ENCODE data around the gene SLC7A8.

Gene SLC7A8

DNA sequence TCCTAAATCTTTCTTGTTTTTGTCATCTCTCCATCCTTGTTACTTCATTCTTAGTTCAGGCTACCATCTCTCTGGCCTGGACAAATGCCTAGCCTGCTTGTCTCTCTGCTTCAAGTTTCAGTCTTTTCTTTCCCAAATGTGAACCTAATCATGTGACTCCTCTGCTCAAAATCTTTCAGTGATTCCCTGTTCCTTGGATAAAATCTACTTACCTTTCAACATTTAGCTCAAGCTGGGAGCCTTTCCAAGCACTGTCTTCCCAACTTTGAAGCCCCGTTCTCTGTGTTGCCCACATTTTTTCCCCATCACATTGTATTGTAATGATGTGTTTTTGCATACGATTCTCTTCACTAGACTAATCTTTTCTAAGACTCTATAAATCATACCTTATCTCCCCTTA lies 24.7 kb downstream of the SLC7A8 start:
- no peak for DNase-seq (ENCODE audit: low read depth in 3 of 3)

DNA sequence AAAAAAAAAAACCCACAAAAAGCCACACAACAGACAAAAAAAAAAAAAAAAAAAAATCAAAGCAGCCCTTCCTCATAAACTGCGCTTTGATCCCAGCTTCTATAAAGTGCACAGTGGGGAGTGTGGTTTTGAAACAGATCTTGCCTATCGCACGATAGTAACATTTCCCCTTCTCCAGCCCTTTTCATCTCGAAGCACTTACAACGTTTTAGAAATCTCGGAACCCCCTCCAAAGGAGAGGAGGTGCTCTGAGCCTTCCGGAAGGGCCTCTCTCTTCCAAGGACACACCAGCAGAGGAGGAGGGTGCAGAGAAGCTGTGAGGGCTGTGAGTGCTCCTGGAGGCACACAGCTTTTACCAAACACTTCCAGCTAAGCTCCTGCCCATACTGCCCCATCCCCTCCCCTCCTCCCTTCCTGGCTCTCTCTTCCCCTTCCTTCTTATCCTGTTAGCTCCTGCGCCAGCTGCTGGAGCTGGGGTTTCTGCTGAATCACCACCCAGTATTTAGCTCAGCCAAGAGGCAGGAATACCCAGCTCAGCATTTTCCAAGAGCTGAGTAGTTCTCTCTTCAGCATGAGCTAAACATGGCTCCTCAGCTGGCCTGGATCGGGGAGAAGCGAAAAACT lies 28.4 kb downstream of the SLC7A8 start:
- DNase-seq (ENCODE audit: low read depth in 3 of 3): no peak

DNA sequence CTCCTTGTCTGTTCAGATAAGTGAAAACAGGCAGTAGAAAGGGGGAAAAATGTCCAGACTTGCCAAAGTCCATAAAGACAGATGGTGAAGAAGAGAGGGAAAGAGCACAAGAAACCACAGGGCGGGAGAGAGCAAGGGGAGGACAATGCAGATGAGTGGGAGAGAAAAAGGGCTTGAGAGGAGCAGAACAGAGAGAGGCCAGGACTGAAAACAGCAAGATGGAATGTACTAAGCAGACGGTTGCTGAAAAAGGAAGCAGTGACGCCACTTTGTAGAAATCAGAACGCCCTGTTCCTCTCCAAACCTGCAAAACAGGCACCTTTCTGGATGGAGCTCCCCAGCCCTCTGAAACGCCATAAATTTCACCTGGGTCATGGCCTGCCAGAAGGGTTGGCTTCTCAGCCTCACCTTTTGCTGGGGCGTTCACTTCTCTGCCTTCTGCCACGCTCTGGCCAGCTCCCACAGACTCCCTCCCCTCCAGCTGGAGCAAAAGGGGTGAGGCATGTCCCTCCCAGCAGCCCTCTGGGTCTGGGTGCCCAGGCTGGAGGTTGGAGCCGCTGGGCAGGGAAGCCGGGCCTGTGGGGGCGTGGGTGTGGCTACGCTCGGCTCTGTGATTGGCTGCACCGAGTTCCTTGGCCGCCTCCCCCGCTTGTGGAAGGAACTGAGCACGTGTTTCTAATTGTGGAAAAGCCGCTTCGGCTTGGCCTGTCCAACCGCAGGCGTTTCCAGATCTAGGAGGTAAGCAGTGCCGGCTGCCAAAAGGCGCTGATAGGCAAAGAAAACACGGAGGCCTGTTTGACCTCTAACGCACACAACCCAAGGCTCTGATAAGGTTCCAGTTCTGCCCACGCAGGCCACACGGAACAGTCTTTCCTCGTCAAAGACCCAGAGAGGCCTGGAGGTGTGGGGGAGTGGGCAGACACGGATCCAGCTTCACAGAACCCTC lies 29.3 kb downstream of the SLC7A8 start:
- DNase-seq (ENCODE audit: low read depth in 3 of 3): peak in 1 of 3 donors; percentile 1

DNA sequence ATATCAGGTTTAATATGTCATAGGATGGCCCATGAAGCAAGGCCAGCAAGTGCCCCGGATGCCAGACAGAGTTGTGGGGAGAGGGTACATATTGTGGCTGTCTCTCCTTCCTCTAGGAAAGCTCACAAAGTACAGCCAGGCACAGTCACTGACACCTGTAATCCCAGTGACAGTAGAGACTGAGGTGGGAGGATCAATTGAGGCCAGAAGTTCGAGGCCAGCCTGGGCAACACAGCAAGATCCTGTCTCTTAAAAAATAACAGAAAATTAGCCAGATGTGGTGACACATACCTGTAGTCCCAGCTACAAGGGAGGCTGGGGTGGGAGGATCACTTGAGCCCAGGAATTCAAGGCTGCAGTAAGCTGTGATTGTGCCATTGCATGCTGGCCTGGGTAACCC lies 32.1 kb downstream of the SLC7A8 start:
- DNase-seq (ENCODE audit: low read depth in 3 of 3): no peak

DNA sequence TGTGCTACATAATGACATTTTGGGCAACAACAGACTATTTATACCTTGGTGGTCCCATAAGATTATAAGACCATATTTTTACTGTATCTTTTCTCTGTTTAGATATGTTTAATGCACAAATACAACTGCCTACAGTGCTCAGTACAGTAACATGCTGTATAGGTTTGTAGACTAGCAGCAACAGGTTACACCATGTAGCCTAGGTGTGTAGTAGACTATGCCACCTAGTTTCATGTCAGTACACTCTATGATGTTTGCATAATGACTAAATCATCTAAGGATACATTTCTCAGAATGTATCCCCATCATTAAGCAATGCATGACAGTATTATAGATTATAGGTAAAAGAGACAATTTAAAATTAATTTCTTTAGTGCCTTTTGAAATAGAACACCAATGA lies 33.7 kb downstream of the SLC7A8 start:
- no peak for DNase-seq (ENCODE audit: low read depth in 3 of 3)

DNA sequence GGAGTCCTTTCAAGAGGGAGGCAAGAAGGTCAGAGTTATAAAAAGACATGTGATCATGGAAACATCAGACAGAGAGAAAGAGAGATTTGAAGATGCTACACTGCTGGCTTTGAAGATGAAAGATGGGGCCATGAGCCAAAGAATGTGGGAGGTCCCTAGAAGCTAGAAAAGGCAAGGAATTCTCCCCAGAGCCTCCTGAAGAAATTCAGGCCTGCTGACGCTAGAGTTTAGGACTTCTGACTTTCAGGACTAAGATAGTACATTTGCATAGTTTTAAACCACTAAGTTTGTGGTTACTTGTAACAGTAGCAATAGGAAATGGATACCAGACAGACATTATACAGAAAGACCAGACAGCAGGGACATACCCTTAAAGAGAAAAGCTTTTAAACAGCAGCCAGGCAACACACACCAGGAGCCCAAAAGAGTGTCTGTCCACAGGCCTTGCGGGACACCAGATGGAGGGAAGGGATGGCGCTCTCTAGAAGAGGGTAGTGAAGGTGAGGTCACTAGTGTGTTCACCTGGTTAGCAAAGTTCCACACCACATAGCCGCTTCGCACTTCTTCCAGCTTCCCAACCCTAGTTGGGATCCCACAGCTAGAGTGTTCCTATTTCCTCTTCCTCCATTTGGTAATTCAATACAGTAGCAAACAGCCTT lies 34.7 kb downstream of the SLC7A8 start:
- no peak for DNase-seq (ENCODE audit: low read depth in 3 of 3)

DNA sequence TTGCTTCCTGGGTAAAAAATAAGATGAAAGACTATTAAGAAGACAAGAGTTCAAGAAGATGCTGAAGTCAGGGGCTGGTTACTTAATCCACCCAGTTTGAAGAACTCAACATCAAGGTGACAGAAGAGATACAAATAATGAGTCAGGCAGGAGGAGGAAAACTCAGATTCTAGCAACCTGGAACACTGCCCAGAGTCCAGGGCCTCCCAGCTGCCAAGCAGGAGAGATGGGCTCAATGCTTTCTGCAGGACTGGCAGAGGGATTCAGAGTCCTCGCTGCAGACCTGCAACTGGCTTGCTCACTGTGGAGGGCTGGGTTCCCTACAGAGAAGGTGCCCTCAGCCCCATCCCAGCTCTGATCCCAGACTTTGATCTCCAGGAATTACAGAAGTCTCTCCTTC lies 35.8 kb downstream of the SLC7A8 start:
- no peak for DNase-seq (ENCODE audit: low read depth in 3 of 3)

DNA sequence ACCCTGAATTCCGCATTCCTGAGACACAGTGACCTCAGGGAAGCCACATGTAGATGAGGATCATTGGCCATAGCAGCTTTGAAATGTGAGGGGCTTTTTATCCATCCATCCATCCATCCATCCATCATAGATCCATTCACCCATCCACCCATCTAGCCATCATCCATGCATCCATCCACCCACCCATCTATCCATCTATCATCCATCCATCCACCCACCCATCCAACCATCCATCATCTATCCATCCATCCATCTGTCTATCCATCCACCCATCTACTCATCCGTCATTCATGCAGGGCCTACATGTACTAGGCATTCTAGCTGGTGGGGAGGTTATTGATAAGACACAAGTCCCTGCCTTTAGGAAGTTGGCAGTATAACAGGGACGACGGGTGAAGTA lies 36.5 kb downstream of the SLC7A8 start:
- no peak for DNase-seq (ENCODE audit: low read depth in 3 of 3)

DNA sequence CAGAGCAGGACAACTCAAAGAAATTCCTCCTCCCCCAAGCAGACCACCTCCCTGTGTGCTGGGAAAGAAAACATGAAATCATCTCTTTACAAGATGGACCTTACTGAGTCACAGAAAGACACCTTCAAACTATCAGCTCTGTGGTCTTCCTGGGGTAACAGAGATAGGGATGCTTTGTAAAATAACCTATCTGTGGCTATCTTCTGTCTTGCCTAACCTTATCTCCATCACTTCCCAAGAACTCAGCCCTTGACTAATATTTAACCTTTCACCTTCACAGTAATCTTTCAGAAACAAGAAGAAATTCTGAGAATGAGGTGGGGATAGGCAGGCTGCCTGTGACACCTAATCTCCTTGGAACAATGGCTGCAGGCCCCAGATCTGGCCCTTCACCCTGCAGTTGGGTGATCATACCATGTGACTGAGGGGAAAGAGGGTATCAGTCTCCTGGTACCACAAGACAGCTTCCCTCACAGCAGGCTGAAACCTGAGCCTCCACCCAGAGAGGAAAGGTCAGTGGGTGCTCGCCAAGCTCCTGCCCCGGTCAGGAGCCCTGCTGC lies 37.0 kb downstream of the SLC7A8 start:
- DNase-seq (ENCODE audit: low read depth in 3 of 3): no peak

DNA sequence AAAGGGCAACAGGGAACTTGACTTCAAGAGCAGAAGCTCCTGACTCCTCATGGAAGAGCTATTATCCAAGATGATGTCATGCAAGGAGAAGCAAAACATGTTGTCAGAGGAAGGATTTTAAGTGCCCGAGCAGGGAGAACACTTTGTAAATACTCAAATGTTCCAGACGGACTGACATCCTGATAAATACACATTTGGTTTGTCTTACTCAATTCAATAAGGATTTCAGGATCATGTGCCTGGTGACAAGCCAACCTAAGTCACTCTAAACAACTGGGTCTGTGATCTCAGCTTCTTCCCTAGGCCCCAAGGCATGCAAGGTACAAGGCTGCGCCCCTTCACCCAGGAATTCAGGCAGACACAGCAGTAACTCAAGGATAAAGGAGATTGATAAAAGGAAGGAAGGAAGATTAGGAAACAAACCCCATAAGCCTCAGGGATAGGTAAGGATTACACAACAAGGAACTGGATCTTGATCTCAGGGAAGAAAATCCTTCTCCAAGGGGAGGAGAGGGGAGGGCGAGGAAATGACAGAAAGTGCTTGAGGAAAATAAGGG lies 37.6 kb downstream of the SLC7A8 start:
- no peak for DNase-seq (ENCODE audit: low read depth in 3 of 3)

DNA sequence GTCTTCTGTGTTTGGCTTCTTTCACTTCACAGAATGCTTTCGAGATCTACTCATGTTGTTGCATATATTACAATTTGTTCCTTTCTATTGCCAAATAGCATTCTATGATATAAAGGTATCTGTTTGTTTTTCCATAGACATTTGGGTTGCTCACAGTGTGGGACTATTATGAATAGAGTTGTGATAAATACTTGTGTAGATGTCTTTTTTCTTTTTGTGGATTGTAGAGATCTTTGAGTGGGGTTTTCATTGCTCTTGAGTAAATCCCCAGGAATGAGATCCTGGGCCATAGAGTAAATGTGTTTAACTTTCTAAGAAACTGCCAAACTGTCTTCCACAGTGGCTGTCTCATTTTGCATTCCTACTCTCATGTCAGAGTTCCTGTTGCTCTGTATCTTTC lies 39.5 kb downstream of the SLC7A8 start:
- no peak for DNase-seq (ENCODE audit: low read depth in 3 of 3)

DNA sequence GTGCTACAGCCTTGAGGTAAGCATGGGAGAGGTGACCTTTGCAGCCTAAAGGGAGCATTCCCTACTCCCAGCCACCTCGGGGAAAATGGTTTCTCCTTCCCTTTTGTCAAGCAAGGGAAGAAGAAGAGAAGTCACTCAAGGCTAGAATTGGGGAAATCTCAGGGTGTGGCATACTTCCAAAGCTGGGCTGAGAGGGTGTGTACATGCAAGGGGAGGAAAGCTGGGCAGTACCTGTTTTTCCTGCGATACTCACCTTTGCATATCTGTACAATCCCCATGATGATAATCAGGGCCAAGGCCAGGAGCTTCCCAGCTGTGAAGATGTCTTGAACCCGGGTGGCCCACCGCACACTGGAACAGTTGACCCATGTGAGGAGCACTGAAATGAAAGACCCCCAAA lies 40.6 kb downstream of the SLC7A8 start:
- DNase-seq (ENCODE audit: low read depth in 3 of 3): no peak

DNA sequence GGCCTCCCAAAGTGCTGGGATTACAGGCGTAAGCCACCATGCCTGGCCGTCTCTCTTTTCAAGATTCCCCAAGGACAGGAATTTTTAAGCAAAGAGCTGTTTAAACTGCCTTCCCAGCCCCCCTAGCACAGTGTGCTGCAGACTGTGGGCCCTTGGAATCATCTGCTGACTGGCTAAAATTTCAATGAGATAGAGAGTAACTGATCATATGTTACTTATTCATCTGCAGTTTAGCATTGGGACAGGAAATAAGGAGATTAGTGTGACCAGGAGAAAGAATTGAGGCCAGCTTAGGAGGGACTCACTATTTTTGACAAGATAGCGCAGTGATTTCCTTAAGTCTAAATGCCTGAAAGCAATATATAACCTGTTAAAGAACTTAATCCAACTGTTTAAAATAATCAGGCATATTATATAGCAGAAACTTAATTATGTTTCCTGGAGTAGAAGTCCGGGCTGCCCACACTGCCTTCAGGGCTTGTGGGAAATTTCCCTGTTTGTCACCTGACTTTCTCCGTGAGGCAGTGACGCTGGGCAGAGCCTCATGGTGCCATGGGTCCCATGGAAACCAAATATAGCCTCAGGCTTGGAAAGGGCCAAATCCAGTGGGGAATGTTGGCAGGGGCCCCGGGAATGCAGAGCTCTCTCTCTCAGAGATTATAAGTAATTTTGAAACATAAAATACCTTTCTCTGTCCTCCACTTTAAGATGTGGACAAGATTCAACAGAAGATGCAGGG lies 41.6 kb downstream of the SLC7A8 start:
- DNase-seq (ENCODE audit: low read depth in 3 of 3): no peak

DNA sequence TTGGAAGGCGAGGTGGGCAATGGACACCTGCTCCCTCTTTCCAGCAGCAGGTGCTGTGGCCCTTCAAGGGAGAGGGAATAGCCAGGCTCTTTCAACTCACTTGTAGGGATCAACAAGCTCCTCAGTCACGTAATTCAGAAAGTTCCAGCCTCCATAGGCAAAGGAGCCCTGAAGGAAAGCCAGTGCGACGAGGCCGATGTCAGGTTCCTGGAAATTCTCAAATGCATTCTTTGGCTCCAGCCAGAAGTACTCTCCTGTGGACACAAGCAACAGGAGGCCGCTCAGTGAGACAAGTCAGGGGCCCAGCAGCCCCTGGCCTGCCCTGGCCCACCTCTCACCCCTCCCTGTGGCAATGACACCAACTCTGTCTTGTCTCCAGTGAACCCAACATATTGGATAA lies 43.1 kb downstream of the SLC7A8 start:
- DNase-seq (ENCODE audit: low read depth in 3 of 3): no peak

DNA sequence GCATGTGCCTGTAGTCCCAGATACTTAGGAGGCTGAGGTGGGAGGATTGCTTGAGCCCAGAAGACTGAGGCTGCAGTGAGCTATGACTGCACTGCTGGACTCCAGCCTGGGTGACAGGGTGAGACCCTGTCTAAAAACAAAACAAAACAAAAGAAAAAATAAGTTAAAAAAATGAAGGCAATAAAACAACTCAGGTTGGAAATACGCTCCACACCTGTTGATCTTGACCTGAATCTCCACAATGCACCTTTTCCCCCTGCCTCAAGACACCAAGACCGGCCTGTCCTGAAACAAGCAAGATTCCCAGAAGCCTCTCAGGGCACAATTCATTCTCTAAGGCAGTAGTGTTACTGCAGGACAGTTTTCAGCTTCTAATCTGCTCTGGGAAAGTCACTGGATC lies 43.6 kb downstream of the SLC7A8 start:
- DNase-seq (ENCODE audit: low read depth in 3 of 3): no peak

DNA sequence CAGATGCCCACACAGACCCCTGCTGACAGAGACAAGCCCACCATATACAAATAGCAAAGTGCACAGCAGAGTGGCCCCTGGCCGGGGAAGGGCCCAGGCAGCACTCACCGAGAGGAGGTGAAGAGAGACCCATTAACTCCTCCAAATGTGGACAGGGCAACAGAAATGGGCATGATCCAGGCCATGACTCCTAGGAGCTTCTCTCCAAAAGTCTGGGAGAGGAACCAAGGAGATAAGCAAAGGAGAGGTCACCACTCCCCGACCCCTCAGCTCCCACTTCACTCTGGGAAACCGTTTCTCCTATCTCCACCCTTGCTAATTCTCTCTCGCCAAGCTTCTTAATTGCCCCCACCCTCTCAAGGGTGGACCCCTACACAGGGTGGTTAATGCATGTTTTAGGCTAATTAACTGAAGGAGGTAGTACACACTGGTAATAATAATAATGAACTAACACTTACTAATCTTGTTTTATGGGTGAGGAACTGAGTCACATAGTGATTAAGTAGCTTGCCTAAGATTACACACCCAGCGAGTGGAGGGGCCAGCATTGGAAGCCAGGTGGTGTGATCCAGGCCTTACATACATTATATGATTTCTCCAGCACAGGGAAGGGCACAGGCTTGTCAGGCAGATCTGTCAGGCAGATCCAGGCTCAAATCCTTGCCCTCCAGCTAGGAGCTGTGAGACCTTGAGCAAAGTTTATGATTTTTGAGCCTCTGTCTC lies 45.5 kb downstream of the SLC7A8 start:
- DNase-seq (ENCODE audit: low read depth in 3 of 3): no peak

DNA sequence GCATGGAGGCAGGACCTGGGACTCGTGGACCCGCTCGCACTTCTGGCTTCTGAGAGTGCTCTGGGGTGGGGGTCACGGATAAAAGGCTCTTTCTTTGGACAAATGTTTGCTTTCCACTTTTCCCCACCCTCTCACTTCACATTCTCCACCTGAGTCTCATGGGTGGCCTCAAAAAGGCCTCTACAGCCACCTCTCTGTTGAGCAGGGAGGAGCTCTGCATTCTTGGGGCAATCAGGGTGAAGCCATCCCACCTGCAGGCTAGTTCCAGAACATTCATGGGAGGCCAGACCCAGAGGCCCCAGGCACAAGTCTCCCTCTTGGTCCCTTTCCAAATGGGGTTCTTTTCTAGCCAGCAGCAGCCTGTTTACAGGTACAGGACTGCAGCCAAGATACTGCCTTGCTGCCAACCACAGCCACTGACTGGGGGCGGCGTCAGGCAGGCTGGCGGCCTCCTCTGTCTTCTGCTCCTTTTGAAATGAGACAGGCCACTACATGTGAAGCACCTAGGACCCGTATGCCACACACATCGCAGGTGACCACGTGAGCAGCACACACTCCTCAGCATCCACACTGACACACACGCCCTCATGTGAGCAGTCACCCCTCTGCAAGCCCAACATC lies 46.2 kb downstream of the SLC7A8 start:
- DNase-seq (ENCODE audit: low read depth in 3 of 3): no peak

DNA sequence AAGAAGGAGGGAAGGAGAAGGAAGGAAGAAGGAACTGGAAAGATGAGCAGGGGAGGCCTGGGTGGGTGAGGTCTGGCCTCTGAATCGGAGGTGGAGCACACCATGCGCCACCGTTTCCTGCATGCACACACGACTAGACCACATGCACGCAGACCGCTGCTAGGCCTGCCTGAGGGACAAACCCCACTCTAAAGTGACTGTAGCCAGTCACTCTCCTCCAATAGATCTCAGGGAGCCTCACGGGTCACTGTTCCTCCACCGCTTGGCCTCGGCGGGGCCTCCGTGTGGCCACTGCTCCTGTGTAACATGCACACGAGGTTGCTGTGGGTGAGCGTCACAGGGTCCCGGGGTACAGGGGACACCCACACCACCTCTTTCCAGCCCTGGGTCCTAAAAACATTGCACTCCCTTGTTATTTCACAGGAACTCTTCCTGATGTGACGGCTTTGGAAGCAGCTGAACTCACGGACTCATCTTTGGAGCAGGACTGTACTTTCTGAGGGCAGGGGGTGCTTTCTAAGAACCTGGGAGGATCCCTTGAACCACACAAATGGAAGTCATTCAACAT lies 46.8 kb downstream of the SLC7A8 start:
- DNase-seq (ENCODE audit: low read depth in 3 of 3): no peak

DNA sequence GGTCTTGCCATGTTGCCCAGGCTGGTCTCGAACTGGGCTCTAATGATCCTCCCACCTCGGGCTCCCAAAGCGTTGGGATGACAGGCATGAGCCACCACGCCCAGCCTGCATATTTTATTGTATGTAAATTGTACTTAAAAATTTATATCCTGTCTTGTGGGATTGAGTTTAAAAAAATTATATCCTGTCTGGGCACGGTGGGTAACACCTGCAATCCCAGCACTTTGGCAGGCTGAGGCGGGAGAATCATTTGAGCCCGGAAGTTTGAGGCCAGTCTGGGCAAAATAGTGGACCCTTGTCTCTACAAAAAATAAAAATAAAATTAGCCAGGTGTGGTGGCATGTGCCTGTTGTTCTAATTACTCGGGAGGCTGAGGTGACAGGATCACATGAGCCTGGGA lies 50.5 kb downstream of the SLC7A8 start:
- DNase-seq (ENCODE audit: low read depth in 3 of 3): no peak

DNA sequence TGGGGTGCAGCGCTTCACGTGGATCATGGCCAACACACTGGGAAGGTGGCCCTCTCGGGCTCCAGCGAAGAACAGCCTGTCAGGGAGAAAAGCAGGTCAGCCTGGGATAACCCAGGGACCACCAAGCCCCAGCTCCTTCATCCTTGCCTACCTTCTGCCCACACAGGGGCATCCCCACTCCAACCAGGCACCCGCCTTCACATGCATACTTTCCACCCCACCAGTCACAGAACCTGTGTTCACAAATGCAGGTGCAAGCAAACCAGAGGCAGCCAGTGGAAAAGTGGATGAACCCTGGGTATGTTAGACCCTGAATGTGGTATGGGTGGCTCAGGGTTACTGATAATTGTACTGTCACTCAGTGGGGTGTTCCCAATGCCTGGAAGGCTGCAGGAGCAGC lies 52.0 kb downstream of the SLC7A8 start:
- no peak for DNase-seq (ENCODE audit: low read depth in 3 of 3)
